SK-N-SH (cell line): ENCODE results near the gene ABLIM1. TPM values are rescaled to one million over a fixed set of nuclear protein-coding genes. Genes with fewer than 3 reads are reported as not detected.

ENCODE experiments used
- CTCF ChIA-PET: fragments of 300-600, 350-600 bp; formaldehyde crosslinking; extraction: SDS; loops from one replicate; lab custom pipeline; 2021; lab: Yijun Ruan, JAX
- POLR2A ChIA-PET: fragments of 350-600 bp; sonication (Branson Sonifier 250); formaldehyde crosslinking; extraction: SDS; loops from one replicate; lab custom pipeline; 2020; ENCODE audit warnings: antibody characterized with exemption, inconsistent platforms; lab: Yijun Ruan, JAX
- DNase-seq: peaks from one replicate; pipeline ENCODE4 v3.0.0; 2012
- H2AFZ ChIP-seq: fragments of 200-600 bp; sonication (generic); 2 replicates; pipeline ENCODE4 v1.8.1; 2016; ENCODE audit warnings: antibody characterized with exemption, mild to moderate bottlenecking, low read depth
- H3F3A ChIP-seq: fragments of 200-600 bp; sonication (generic); replicated peaks from 2 replicates; pipeline ENCODE3; 2016; ENCODE audit warnings: antibody characterized with exemption, mild to moderate bottlenecking; ENCODE audit not compliant: insufficient read depth
- H3K27ac ChIP-seq, 2 experiments: fragments of 200-500 bp in 1 of 2; fragments of 200-600 bp in 1 of 2; sonication (Bioruptor generic) in 1 of 2; sonication (generic), shearing (Covaris generic) in 1 of 2; 2 replicates each; pipeline versions ENCODE4 v1.5.1 to v1.6.1; 2014 to 2016; ENCODE audit warnings: low read depth in 2 of 2, inconsistent platforms in 1 of 2, low read length in 1 of 2, mild to moderate bottlenecking in 1 of 2, mixed read lengths in 1 of 2
- H3K27me3 ChIP-seq: fragments of 200-600 bp; sonication (generic), shearing (Covaris generic); 2 replicates; pipeline ENCODE4 v1.6.1; 2016; ENCODE audit warnings: mixed run types; ENCODE audit not compliant: insufficient read depth
- H3K36me3 ChIP-seq, 2 experiments: fragments of 200-500 bp in 1 of 2; fragments of 200-600 bp in 1 of 2; sonication (Bioruptor generic) in 1 of 2; sonication (generic) in 1 of 2; replicated peaks in 1 of 2; 2 replicates each; pipeline versions ENCODE3 to v1.5.1; 2014 to 2016; ENCODE audit warnings: low read length in 1 of 2, mild to moderate bottlenecking in 1 of 2; ENCODE audit not compliant: insufficient read depth in 2 of 2, control insufficient read depth in 1 of 2
- H3K4me1 ChIP-seq, 2 experiments: fragments of 200-500 bp in 1 of 2; fragments of 200-600 bp in 1 of 2; sonication (Bioruptor generic) in 1 of 2; sonication (generic), shearing (Covaris generic) in 1 of 2; 2 replicates each; pipeline versions ENCODE4 v1.5.1 to v1.6.1; 2014 to 2016; ENCODE audit warnings: low read depth in 1 of 2, low read length in 1 of 2, mixed run types in 1 of 2; ENCODE audit not compliant: insufficient read depth in 2 of 2, control insufficient read depth in 1 of 2
- H3K4me2 ChIP-seq: fragments of 200-600 bp; sonication (generic), shearing (Covaris generic); 2 replicates; pipeline ENCODE4 v1.6.1; 2017; ENCODE audit warnings: mixed run types
- H3K4me3 ChIP-seq, 2 experiments: fragments of 200-500 bp in 1 of 2; fragments of 200-600 bp in 1 of 2; sonication (Bioruptor generic) in 1 of 2; sonication (generic), shearing (Covaris generic) in 1 of 2; 2 replicates each; pipeline versions ENCODE4 v1.5.1 to v1.8.1; 2014 to 2016; ENCODE audit warnings: low read depth in 2 of 2, inconsistent platforms in 1 of 2, low read length in 1 of 2, mild to moderate bottlenecking in 1 of 2, mixed read lengths in 1 of 2, moderate library complexity in 1 of 2
- H3K79me2 ChIP-seq: fragments of 200-600 bp; sonication (generic); 2 replicates; pipeline ENCODE4 v1.8.1; 2017; ENCODE audit warnings: mild to moderate bottlenecking; ENCODE audit not compliant: insufficient read depth
- H3K9ac ChIP-seq: fragments of 200-600 bp; sonication (generic); 2 replicates; pipeline ENCODE4 v1.6.1; 2017; ENCODE audit warnings: mixed run types
- H3K9me2 ChIP-seq: fragments of 200-600 bp; sonication (generic); 2 replicates; pipeline ENCODE4 v1.6.1; 2017; ENCODE audit warnings: mixed run types
- H3K9me3 ChIP-seq: fragments of 200-600 bp; sonication (generic); 2 replicates; pipeline ENCODE4 v1.6.1; 2017; ENCODE audit warnings: mixed run types, mild to moderate bottlenecking, moderate library complexity
- H4K20me1 ChIP-seq: fragments of 200-600 bp; sonication (generic); 2 replicates; pipeline ENCODE4 v1.6.1; 2017; ENCODE audit warnings: mild to moderate bottlenecking, mixed run types; ENCODE audit not compliant: insufficient read depth
- CHD2 ChIP-seq: fragments of 150-350 bp; IDR thresholded peaks from 2 replicates; pipeline ENCODE4 v1.6.1; 2018; ENCODE audit warnings: low read length; ENCODE audit not compliant: partially characterized antibody
- ELF1 ChIP-seq: IDR thresholded peaks from 2 replicates; pipeline ENCODE4 v1.4.0; 2012
- EP300 ChIP-seq, 2 experiments: IDR thresholded peaks; 2 replicates each; pipeline versions ENCODE4 v1.4.0 to v1.6.1; 2012; ENCODE audit warnings: borderline replicate concordance in 1 of 2, low read depth in 1 of 2, low read length in 1 of 2
- FOSL2 ChIP-seq: IDR thresholded peaks from 2 replicates; pipeline ENCODE4 v1.4.0; 2012; ENCODE audit warnings: low read depth, mild to moderate bottlenecking, moderate library complexity, borderline replicate concordance
- FOXJ3 ChIP-seq: sonication (generic); formaldehyde crosslinking; IDR thresholded peaks from 2 replicates; pipeline ENCODE4 v1.5.1; 2020; ENCODE audit warnings: mild to moderate bottlenecking, missing genetic modification reagents
- GATA2 ChIP-seq: sonication (generic); formaldehyde crosslinking; IDR thresholded peaks from 2 replicates; pipeline ENCODE4 v1.5.0; 2020; ENCODE audit warnings: mild to moderate bottlenecking, missing genetic modification reagents
- MEF2A ChIP-seq: IDR thresholded peaks from 2 replicates; pipeline ENCODE4 v1.4.0; 2012; ENCODE audit warnings: low read depth, borderline replicate concordance
- NRF1 ChIP-seq: IDR thresholded peaks from 2 replicates; pipeline ENCODE4 v1.6.1; 2012; ENCODE audit warnings: low read depth, mild to moderate bottlenecking, low read length
- RAD21 ChIP-seq: IDR thresholded peaks from 2 replicates; pipeline ENCODE4 v1.6.1; 2012; ENCODE audit warnings: mild to moderate bottlenecking, low read length
- RCOR1 ChIP-seq: fragments of 150-350 bp; IDR thresholded peaks from 2 replicates; pipeline ENCODE4 v1.6.1; 2017; ENCODE audit warnings: antibody characterized with exemption, low read length
- RFX5 ChIP-seq: IDR thresholded peaks from 2 replicates; pipeline ENCODE4 v1.6.1; 2012; ENCODE audit warnings: mild to moderate bottlenecking, improper control_type of control experiment, low read length
- SIN3A ChIP-seq: IDR thresholded peaks from 2 replicates; pipeline ENCODE4 v1.6.1; 2012; ENCODE audit warnings: low read depth, mild to moderate bottlenecking, low read length, moderate library complexity, borderline replicate concordance
- TAF1 ChIP-seq: IDR thresholded peaks from 2 replicates; pipeline ENCODE4 v1.6.1; 2012; ENCODE audit warnings: low read depth, mild to moderate bottlenecking, low read length, moderate library complexity, borderline replicate concordance
- WGBS: methylation state at CpG from one replicate; pipeline ENCODE4 v1.1.6; 2017; ENCODE audit warnings: low lambda C conversion rate; 5-methylcytosine and 5-hydroxymethylcytosine counted together
- polyA plus RNA-seq, 3 experiments: library from polyadenylated mRNA; depleted of rRNA; stranded (reverse); fragments of >200 nt; gene quantifications; 2 replicates each; pipeline ENCODE4 v1.2.3, GENCODE V29; 2012
- TF ChIP-seq, protein P1 (sequence below): IDR thresholded peaks from 2 replicates; pipeline ENCODE4 v1.4.0; 2012; ENCODE audit warnings: low read depth

Gene ABLIM1
- polyA plus RNA-seq, 1 of the 3 experiments (the other 2 are of a cell fraction), result 16.1 TPM

DNA sequence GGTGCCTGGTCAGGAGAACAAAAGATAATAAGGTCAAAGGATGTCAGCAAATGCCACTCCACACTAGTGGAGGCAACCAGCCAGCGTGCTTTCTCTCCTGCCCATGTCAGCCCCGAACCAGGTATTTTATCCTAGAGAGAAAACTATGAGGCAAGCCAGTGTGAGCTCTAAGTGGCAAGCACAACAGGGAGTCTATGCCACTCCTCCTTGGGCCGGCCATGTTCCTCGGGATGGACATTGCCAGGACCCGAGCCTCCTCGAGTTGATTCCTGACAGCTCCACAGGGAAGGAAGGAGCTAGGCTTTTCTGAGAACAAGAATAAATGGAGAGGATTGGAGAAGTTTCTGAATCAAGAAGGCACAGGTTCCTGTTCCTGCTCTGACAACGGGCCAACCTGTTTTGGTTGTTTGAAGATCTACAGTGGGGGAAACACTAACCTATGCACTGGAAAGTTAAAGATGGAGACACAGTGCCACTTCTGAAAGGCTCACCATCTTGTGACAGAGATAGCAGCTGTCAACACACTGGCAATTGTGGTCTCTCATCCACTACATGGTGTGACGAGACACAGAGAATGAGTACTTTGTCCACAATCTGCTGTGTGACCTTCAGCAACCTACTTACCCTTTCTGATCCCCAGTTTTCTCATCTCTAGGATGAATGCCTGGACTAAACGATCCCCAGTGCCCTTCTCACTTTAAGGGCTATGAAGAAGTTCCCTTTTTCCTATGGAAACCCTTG is 28.8 kb downstream of the ABLIM1 start:
- Histone ChIP-seq H4K20me1 (no peaks in the 10 kb centered on the region), H3K9me3 (no peaks in the 10 kb centered on the region), H3F3A (peaks cover 20% of the 10 kb centered on the region), H3K36me3 (no peaks in the 10 kb centered on the region), H2AFZ (no peak overlapping the region), H3K4me1 (peaks cover 15 to 19% of the 10 kb centered on the region in 2 experiments), H3K9me2 (no peaks in the 10 kb centered on the region), H3K9ac (no peak overlapping the region), H3K79me2 (no peaks in the 10 kb centered on the region), H3K4me3 (no peak overlapping the region), H3K27me3 (no peaks in the 10 kb centered on the region), H3K4me2 (no peak overlapping the region), H3K27ac (no peak overlapping the region)
- no peak for DNase-seq
- ChIA-PET POLR2A (no interaction called here), CTCF (no interaction called here)
- WGBS, result 92% methylated on average over 9 of the region's 9 CpGs
- TF ChIP-seq MEF2A (no peak), CHD2 (no peak), NRF1 (no peak), ELF1 (no peak), RCOR1 (no peak), GATA2 (no peak), FOXJ3 (CRISPR knock-in tag) (no peak)

DNA sequence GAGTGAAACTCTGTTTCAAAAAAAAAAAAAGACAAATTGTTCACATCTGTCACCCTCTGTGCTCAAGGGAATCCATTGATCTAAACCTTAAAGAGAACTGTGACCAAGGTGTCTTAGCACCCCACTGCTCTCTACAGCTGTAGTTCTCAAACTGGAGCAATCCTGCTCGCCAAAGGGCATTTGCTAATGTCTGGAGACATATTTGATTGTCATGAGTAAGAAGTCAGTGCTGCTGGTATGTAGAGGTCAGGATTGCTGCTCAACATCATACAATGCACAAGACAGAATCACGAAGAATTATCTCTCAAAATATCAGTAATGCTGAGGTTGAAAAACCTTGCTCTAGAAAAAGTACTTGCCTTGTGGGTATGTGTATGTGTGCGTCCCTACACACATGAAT is 30.0 kb downstream of the ABLIM1 start:
- POLR2A ChIA-PET, result no interaction called here
- Histone ChIP-seq H3K4me2 (no peak overlapping the region), H3K9me2 (no peaks in the 10 kb centered on the region), H3K9me3 (no peaks in the 10 kb centered on the region), H3K36me3 (no peaks in the 10 kb centered on the region), H2AFZ (no peak overlapping the region), H3K27me3 (no peaks in the 10 kb centered on the region), H3K4me1 (peaks cover 15 to 20% of the 10 kb centered on the region in 2 experiments; a peak in 3 of 4 replicates), H3F3A (peaks cover 28% of the 10 kb centered on the region), H3K79me2 (no peaks in the 10 kb centered on the region), H3K27ac (no peak overlapping the region), H4K20me1 (no peaks in the 10 kb centered on the region), H3K4me3 (no peak overlapping the region), H3K9ac (no peak overlapping the region)
- TF ChIP-seq EP300 (IDR thresholded peaks at IDR 0.05; ENCODE audit: borderline replicate concordance in 1 of 2, low read depth in 1 of 2, low read length in 1 of 2), result no peak
- TF ChIP-seq GATA2, result no peak
- no peak for TF ChIP-seq SIN3A
- no peak for TF ChIP-seq RAD21
- no peak for TF ChIP-seq RFX5
- TF ChIP-seq, protein P1, sequence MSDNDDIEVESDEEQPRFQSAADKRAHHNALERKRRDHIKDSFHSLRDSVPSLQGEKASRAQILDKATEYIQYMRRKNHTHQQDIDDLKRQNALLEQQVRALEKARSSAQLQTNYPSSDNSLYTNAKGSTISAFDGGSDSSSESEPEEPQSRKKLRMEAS, result no peak
- TF ChIP-seq FOSL2, result no peak
- no peak for TF ChIP-seq TAF1
- CTCF ChIA-PET, result no interaction called here
- DNase-seq, result no peak
- WGBS, result 92% methylated on average over 3 of the region's 3 CpGs
